GM18907 (cell line): ENCODE data around the gene DNAH7.

Experiments used
- ATAC-seq: cut with Tn5 transposase; IDR thresholded peaks from one replicate; pipeline ENCODE4 v1.9.1; 2021; ENCODE audit warnings: mild to moderate bottlenecking, moderate library complexity; ENCODE audit not compliant: unreplicated experiment

DNAH7 gene

GRCh38 chr2:195871326-195871725 lies 197.3 kb downstream of the DNAH7 start:
- no peak for ATAC-seq

- ATAC-seq: no peak
Measured at GRCh38 chr2:195864316-195864715, 204.3 kb downstream of the DNAH7 start.

GRCh38 chr2:195863564-195863963 lies 205.1 kb downstream of the DNAH7 start:
- no peak for ATAC-seq

- ATAC-seq: no peak
Measured at GRCh38 chr2:195863121-195863520, 205.5 kb downstream of the DNAH7 start.

- ATAC-seq: no peak
Measured at GRCh38 chr2:195861821-195862220, 206.8 kb downstream of the DNAH7 start.

- no peak for ATAC-seq
Measured at GRCh38 chr2:195859513-195859912, 209.1 kb downstream of the DNAH7 start.

- no peak for ATAC-seq
Measured at GRCh38 chr2:195857132-195857531, 211.5 kb downstream of the DNAH7 start.

GRCh38 chr2:195850764-195851163 lies 217.9 kb downstream of the DNAH7 start:
- no peak for ATAC-seq

- no peak for ATAC-seq
Measured at GRCh38 chr2:195848119-195848899, 220.3 kb downstream of the DNAH7 start.

GRCh38 chr2:195842932-195843331 lies 225.7 kb downstream of the DNAH7 start:
- peak; percentile 42 for ATAC-seq

GRCh38 chr2:195838002-195838401 lies 230.6 kb downstream of the DNAH7 start:
- ATAC-seq: no peak

- ATAC-seq: no peak
Measured at GRCh38 chr2:195836002-195836401, 232.6 kb downstream of the DNAH7 start.

GRCh38 chr2:195834836-195835235 lies 233.8 kb downstream of the DNAH7 start:
- no peak for ATAC-seq

GRCh38 chr2:195830968-195831950 lies 237.4 kb downstream of the DNAH7 start:
- ATAC-seq: no peak

- no peak for ATAC-seq
Measured at GRCh38 chr2:195824478-195824877, 244.2 kb downstream of the DNAH7 start.

GRCh38 chr2:195823206-195823605 lies 245.4 kb downstream of the DNAH7 start:
- ATAC-seq: no peak

- no peak for ATAC-seq
Measured at GRCh38 chr2:195821566-195821932, 247.1 kb downstream of the DNAH7 start.

GRCh38 chr2:195820867-195821565 lies 247.6 kb downstream of the DNAH7 start:
- no peak for ATAC-seq

- ATAC-seq: no peak
Measured at GRCh38 chr2:195820373-195820772, 248.3 kb downstream of the DNAH7 start.

- ATAC-seq: no peak
Measured at GRCh38 chr2:195819276-195819675, 249.4 kb downstream of the DNAH7 start.

- ATAC-seq: no peak
Measured at GRCh38 chr2:195818526-195818925, 250.1 kb downstream of the DNAH7 start.
